Subcutaneous abdominal adipose tissue (tissue), 5 donors: Measurements from ENCODE around the gene ATP2B1.
"Not testable (repeated sequence)": the region's sequence is repeated elsewhere in the genome, so short reads cannot be mapped to it uniquely, and the experiment has no call there.

ENCODE experiments used
- H3K27ac ChIP-seq: one replicate; pipeline ENCODE4 v1.7.0; 2013; ENCODE audit warnings: low read depth, mild to moderate bottlenecking, inconsistent platforms, low read length, moderate library complexity
- H3K27me3 ChIP-seq, 5 donors: one replicate each; pipeline ENCODE4 v1.7.0; 2013; ENCODE audit warnings: low read length in 5 of 5, inconsistent platforms in 1 of 5; ENCODE audit not compliant: control insufficient read depth in 5 of 5, insufficient read depth in 4 of 5
- H3K36me3 ChIP-seq, 5 donors: one replicate each; pipeline ENCODE4 v1.7.0; 2013; ENCODE audit warnings: low read length in 5 of 5; ENCODE audit not compliant: control insufficient read depth in 5 of 5, insufficient read depth in 5 of 5
- H3K4me1 ChIP-seq, 5 donors: one replicate each; pipeline ENCODE4 v1.7.0; 2013; ENCODE audit warnings: low read length in 5 of 5, mild to moderate bottlenecking in 3 of 5, moderate library complexity in 1 of 5; ENCODE audit not compliant: control insufficient read depth in 5 of 5, insufficient read depth in 5 of 5
- H3K4me3 ChIP-seq, 5 donors: one replicate each; pipeline ENCODE4 v1.7.0; 2013; ENCODE audit warnings: low read length in 5 of 5, low read depth in 1 of 5
- H3K9ac ChIP-seq, 5 donors: one replicate each; pipeline ENCODE4 v1.7.0; 2013; ENCODE audit warnings: low read length in 5 of 5, mild to moderate bottlenecking in 4 of 5, moderate library complexity in 3 of 5
- H3K9me3 ChIP-seq, 5 donors: one replicate each; pipeline ENCODE4 v1.7.0; 2013; ENCODE audit warnings: low read length in 5 of 5; ENCODE audit not compliant: control insufficient read depth in 5 of 5
- donor health status: healthy.
- donor health status: healthy.
- donor health status: healthy.
- donor health status: healthy.
- donor health status: healthy.

ATP2B1 gene

DNA sequence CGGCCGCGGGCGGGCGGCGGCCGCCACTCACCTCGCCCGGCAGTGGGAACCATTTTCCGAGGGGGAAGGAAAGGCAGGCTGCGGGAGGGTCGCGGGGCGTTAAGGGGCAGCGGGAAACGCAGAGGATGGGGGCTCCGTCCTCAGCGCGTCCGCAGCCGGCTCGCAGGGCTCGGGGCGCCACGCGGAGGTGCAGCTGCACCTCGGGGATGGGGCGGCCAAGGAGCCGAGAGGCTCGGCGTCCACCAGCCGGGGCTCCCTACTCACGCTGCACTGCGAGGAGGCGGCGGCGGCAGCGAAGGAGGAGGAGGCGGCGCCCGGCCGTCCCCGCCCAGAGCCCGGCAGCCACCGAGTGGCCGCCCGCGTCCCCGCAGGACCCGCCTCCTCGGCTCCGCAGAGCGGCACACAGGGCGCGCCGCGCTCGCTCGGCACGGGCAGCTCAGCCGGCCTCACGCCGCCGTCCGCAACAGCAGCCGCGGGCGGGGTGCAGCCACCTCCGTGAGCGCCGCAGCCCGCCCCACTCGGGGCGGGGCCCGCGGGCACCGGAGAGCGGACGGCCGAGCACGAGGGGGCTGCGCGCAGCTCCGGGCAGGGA is at the start of gene ATP2B1:
Gene ATP2B1, minus strand, starts transcription at position 274 of the 592 bp plus-strand sequence. CDS start 52,952 bp downstream, outside the sequence.
- peak within 1 kb of the TSS; percentile 74 to 95 (median 86) for H3K4me3 ChIP-seq
- no peaks in the 10 kb centered on the region for H3K36me3 ChIP-seq
- no peaks in the 10 kb centered on the region for H3K9me3 ChIP-seq
- H3K9ac ChIP-seq = peak within 1 kb of the TSS in 4 of 5 donors; percentile 81 to 90 (median 86)
- peaks cover 0 to 26% (median 22%) of the 10 kb centered on the region in 5 donors for H3K4me1 ChIP-seq
- H3K27me3 ChIP-seq = no peaks in the 10 kb centered on the region
- peak within 1 kb of the TSS; percentile 88 for H3K27ac ChIP-seq

- not testable (repeated sequence) for H3K27ac ChIP-seq, H3K36me3 ChIP-seq, H3K9me3 ChIP-seq, H3K9ac ChIP-seq, H3K4me3 ChIP-seq, H3K4me1 ChIP-seq, H3K27me3 ChIP-seq
These were observed 49.3 kb upstream of the ATP2B1 start for GRCh38 chr12:89757987-89758386.

DNA sequence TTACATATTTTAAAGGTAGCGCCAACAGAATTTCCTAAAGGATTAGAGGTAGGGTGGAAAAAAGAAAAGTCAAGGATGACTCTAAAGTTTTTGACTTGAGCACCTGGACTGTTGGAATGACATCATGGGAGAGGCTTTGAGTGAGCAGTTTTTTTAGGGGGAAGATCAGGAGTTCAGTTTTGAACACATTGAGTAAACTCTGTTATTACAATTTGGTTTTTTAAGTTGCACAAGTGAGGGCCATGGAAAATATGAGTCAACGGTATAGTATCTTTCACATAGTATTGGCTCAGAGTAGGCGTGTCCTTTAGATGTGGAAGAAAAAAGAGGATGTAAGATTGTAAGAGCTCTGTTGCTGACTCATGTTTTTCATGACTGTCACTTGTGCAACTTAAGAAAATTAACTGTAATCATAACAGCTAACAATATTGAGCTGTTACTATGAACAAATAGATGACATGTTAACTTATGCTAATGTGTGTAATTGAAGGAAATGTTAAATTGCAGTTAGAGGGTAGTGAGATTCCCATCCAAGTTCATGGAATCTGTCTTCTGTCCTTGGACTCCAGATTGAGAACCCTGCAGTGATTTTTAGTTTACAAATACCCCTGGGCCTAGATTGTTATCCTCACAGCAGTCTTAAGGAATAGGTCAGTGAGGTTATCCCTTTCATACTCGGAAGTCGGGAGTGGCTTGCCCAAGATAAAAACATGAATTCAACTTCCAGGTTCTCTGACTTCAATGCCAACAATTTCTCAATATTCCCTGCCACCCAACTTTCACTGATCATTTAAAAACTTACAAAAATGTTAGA is 48.2 kb upstream of the ATP2B1 start:
- Histone ChIP-seq H3K4me3 (no peak overlapping the region), H3K9me3 (no peaks in the 10 kb centered on the region), H3K4me1 (peaks cover 0 to 3% (median 0%) of the 10 kb centered on the region in 5 donors), H3K36me3 (no peaks in the 10 kb centered on the region), H3K27ac (peak overlapping the region; percentile 39), H3K27me3 (no peaks in the 10 kb centered on the region), H3K9ac (no peak overlapping the region)

- Histone ChIP-seq H3K27me3 (no peaks in the 10 kb centered on the region), H3K9me3 (no peaks in the 10 kb centered on the region), H3K4me3 (no peak overlapping the region), H3K9ac (no peak overlapping the region), H3K4me1 (peaks cover 0 to 3% (median 0%) of the 10 kb centered on the region in 5 donors), H3K36me3 (no peaks in the 10 kb centered on the region), H3K27ac (peak overlapping the region; percentile 39)
These were observed 47.6 kb upstream of the ATP2B1 start for GRCh38 chr12:89756194-89756584.

DNA sequence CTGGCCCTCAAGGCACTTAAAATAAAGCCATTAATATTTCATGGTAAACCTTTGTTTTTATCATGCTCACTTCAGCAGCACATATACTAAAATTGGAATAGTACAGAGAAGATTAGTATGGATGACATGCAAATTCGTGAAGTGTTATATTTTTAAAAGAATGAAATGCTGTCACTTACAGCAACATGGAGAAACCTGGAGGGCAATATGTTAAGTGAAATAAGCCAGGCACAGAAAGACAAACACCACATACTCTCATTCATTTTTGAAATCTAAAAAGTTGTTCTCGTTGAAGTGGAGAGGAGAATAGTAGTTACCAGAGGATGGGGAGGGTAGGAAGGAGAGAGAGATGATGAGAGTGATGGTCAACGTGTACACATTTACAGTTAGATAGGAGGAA is 45.4 kb upstream of the ATP2B1 start:
- H3K9me3 ChIP-seq = no peaks in the 10 kb centered on the region
- H3K27ac ChIP-seq = no peak overlapping the region
- no peaks in the 10 kb centered on the region for H3K27me3 ChIP-seq
- peaks cover 0 to 3% (median 0%) of the 10 kb centered on the region in 5 donors for H3K4me1 ChIP-seq
- H3K9ac ChIP-seq = no peak overlapping the region
- H3K4me3 ChIP-seq = no peak overlapping the region
- H3K36me3 ChIP-seq = no peaks in the 10 kb centered on the region

DNA sequence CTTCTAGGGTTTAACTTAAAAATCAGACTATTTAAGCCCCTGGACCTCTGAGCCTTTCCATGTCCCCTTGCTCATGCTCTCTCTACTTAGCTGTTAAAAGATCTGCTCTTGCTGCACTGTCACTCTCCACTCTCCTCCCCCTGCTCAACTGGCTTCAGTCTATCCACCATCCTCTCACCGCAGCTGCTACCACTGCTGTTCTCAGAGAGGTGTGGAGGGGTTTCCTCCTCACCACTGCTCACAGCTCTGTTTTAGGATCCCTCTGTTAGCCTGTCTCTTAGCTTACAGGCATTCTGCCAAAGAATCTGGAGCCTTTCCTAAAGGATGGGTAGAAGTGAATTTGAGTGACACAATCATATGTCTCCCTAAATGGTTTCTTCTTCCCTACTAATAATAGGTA is 43.7 kb upstream of the ATP2B1 start:
- Histone ChIP-seq H3K27ac (no peak overlapping the region), H3K36me3 (no peaks in the 10 kb centered on the region), H3K4me1 (peaks cover 0 to 1% (median 0%) of the 10 kb centered on the region in 5 donors), H3K27me3 (no peaks in the 10 kb centered on the region), H3K4me3 (no peak overlapping the region), H3K9ac (no peak overlapping the region), H3K9me3 (no peaks in the 10 kb centered on the region)

- Histone ChIP-seq H3K4me1 (no peaks in the 10 kb centered on the region), H3K36me3 (no peaks in the 10 kb centered on the region), H3K4me3 (no peak overlapping the region), H3K9me3 (no peaks in the 10 kb centered on the region), H3K9ac (no peak overlapping the region), H3K27me3 (no peaks in the 10 kb centered on the region), H3K27ac (no peak overlapping the region)
These were observed 42.0 kb upstream of the ATP2B1 start for GRCh38 chr12:89750389-89751351.

DNA sequence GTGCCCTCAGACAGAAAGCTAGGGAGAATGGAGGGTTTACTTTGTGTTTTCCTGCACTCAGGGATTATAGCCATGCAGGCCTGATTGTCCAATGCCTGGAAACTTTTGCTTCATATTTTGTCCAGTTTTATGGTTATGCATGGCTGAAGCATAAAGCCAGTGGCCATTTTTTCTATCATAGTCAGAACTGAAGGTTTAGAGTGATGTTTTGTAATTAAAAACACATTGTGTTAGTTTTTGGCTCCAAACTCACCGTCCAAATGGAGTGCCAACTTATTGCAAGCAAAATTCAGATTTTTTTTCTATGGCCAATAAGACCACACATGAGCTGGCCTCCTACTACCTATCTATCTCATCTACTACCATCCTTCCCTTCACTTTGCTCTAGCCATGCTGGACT is 40.2 kb upstream of the ATP2B1 start:
- H3K27me3 ChIP-seq = no peaks in the 10 kb centered on the region
- no peak overlapping the region for H3K4me3 ChIP-seq
- no peak overlapping the region for H3K9ac ChIP-seq
- no peaks in the 10 kb centered on the region for H3K36me3 ChIP-seq
- H3K9me3 ChIP-seq = no peaks in the 10 kb centered on the region
- H3K27ac ChIP-seq = no peak overlapping the region
- no peaks in the 10 kb centered on the region for H3K4me1 ChIP-seq

DNA sequence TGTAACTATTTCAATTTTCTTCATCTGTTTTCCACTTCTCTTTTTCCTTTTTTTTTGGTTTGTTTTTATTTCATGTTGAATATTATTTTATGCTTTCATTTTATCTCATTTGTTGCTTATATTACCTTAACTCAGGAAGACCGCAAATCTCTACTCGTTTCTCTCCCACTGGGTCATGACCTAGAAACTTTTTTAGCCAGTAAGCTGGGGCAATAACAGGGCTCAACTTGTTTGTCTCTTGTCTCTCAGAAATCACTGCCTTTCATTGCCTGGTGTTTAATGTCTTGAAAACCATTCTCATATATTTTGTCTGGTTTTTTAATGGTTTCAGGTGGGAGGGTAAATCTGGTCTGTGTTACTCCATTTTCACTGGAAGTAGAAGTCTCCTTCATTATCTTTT is 36.6 kb upstream of the ATP2B1 start:
- H3K27me3 ChIP-seq = no peaks in the 10 kb centered on the region
- peaks cover 0 to 9% (median 3%) of the 10 kb centered on the region in 5 donors for H3K9me3 ChIP-seq
- no peak overlapping the region for H3K27ac ChIP-seq
- no peaks in the 10 kb centered on the region for H3K36me3 ChIP-seq
- no peak overlapping the region for H3K4me3 ChIP-seq
- no peaks in the 10 kb centered on the region for H3K4me1 ChIP-seq
- H3K9ac ChIP-seq = no peak overlapping the region
